ENCODE measurements around the gene APBA1. TPM values are rescaled to one million over a fixed set of nuclear protein-coding genes. Genes with fewer than 3 reads are reported as not detected.

The APBA1 gene
- total and polyA plus RNA-seq, 2 of the 4 experiments (the other 2 are of a cell fraction) = 3.8 to 5.1 TPM

GRCh38 chr9:69599232-69599971 lies 72.8 kb downstream of the APBA1 start:
- WGBS, 2 experiments (ENCODE audit: extremely low coverage in 2 of 2, insufficient read length in 1 of 2) = 76% methylated on average over 7 of the region's 8 CpGs; no CpG with 5 or more reads in 1 of the 2 experiments
- TF ChIP-seq NFE2L2 (IDR thresholded peaks at IDR 0.05; ENCODE audit: low read depth, low read length) (no peak), SMC3 (IDR thresholded peaks at IDR 0.05; ENCODE audit: low read depth, low read length) (no peak), POLR2A (IDR thresholded peaks at IDR 0.05; ENCODE audit: low read depth, low read length) (no peak), USF2 (IDR thresholded peaks at IDR 0.05; ENCODE audit: low read depth, low read length) (no peak), RFX5 (IDR thresholded peaks at IDR 0.05; ENCODE audit: low read depth, low read length) (no peak), FOS (IDR thresholded peaks at IDR 0.05; ENCODE audit: low read depth, low read length) (no peak), MAZ (IDR thresholded peaks at IDR 0.05; ENCODE audit: borderline replicate concordance, low read depth, low read length) (no peak), RCOR1 (IDR thresholded peaks at IDR 0.05; ENCODE audit: insufficient replicate concordance, low read length) (no peak), CHD1 (IDR thresholded peaks at IDR 0.05; ENCODE audit: low read depth, low read length) (no peak), RAD21 (IDR thresholded peaks at IDR 0.05; ENCODE audit: low read length) (no peak), MAFK (IDR thresholded peaks at IDR 0.05; ENCODE audit: low read depth, low read length) (no peak), CEBPB (IDR thresholded peaks at IDR 0.05; ENCODE audit: low read depth, low read length) (no peak), BHLHE40 (IDR thresholded peaks at IDR 0.05; ENCODE audit: low read depth, low read length) (no peak)
- TF ChIP-seq, protein P1, sequence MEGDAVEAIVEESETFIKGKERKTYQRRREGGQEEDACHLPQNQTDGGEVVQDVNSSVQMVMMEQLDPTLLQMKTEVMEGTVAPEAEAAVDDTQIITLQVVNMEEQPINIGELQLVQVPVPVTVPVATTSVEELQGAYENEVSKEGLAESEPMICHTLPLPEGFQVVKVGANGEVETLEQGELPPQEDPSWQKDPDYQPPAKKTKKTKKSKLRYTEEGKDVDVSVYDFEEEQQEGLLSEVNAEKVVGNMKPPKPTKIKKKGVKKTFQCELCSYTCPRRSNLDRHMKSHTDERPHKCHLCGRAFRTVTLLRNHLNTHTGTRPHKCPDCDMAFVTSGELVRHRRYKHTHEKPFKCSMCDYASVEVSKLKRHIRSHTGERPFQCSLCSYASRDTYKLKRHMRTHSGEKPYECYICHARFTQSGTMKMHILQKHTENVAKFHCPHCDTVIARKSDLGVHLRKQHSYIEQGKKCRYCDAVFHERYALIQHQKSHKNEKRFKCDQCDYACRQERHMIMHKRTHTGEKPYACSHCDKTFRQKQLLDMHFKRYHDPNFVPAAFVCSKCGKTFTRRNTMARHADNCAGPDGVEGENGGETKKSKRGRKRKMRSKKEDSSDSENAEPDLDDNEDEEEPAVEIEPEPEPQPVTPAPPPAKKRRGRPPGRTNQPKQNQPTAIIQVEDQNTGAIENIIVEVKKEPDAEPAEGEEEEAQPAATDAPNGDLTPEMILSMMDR (conservative IDR thresholded peaks at IDR 0.05; ENCODE audit: low read depth, low read length) = no peak
- TF ChIP-seq, protein P2, sequence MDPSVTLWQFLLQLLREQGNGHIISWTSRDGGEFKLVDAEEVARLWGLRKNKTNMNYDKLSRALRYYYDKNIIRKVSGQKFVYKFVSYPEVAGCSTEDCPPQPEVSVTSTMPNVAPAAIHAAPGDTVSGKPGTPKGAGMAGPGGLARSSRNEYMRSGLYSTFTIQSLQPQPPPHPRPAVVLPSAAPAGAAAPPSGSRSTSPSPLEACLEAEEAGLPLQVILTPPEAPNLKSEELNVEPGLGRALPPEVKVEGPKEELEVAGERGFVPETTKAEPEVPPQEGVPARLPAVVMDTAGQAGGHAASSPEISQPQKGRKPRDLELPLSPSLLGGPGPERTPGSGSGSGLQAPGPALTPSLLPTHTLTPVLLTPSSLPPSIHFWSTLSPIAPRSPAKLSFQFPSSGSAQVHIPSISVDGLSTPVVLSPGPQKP (IDR thresholded peaks at IDR 0.05; ENCODE audit: borderline replicate concordance, low read depth, low read length) = no peak

More at GRCh38 chr9:69599232-69599971, 72.8 kb downstream of the APBA1 start:
- DNase-seq (no peak), ATAC-seq (ENCODE audit: low read depth) (no peak)
- Histone ChIP-seq H2BK20ac (ENCODE audit: low read depth, low read length) (no peak overlapping the region), H4K91ac (ENCODE audit: insufficient read depth, low read depth, low read length) (no peak overlapping the region), H3K27ac (ENCODE audit: insufficient read depth, low read length) (no peak overlapping the region), H2BK5ac (ENCODE audit: low read depth, low read length, poor library complexity, severe bottlenecking) (no peak overlapping the region), H2AK9ac (replicated peaks; ENCODE audit: low read depth, low read length, poor library complexity) (no peak overlapping the region), H2AFZ (replicated peaks; ENCODE audit: low read length, poor library complexity) (no peak overlapping the region), H3K56ac (ENCODE audit: extremely low read depth, insufficient read depth, low read length) (peak overlapping the region; percentile 6; the same call in 1 of the 2 replicates), H3K4me1 (ENCODE audit: control insufficient read depth, insufficient read depth, low read length) (no peaks in the 10 kb centered on the region), H3K27me3 (ENCODE audit: control insufficient read depth, insufficient read depth, low read length) (no peaks in the 10 kb centered on the region), H3K79me1 (ENCODE audit: low read depth in 1 of 2, low read length in 2 of 2) (peaks cover 1 to 4% of the 10 kb centered on the region in 2 experiments; a peak in 2 of 4 replicates), H4K8ac (ENCODE audit: low read depth in 2 of 2, low read length in 2 of 2) (no peak overlapping the region), H2BK15ac (ENCODE audit: low read depth, low read length) (no peak overlapping the region), H4K5ac (ENCODE audit: low read depth, low read length) (no peak overlapping the region), H3K14ac (replicated peaks; ENCODE audit: low read depth, low read length) (no peak overlapping the region), H2BK120ac (ENCODE audit: low read depth, low read length) (no peak overlapping the region), H3K4ac (ENCODE audit: low read depth, low read length) (no peak overlapping the region), H2AK5ac (ENCODE audit: low read depth, low read length) (no peak overlapping the region), H3K18ac (ENCODE audit: low read depth, low read length) (no peak overlapping the region), H3K9me3 (ENCODE audit: control insufficient read depth, insufficient read depth, low read length) (no peaks in the 10 kb centered on the region), H4K20me1 (ENCODE audit: insufficient read depth, low read length) (no peaks in the 10 kb centered on the region), H3K9me1 (ENCODE audit: insufficient read depth, low read length) (peaks cover 8% of the 10 kb centered on the region), H3K4me2 (ENCODE audit: low read depth, low read length) (no peak overlapping the region), H3K4me3 (ENCODE audit: insufficient read depth, low read depth, low read length) (no peak overlapping the region), H3K23ac (ENCODE audit: low read depth, low read length) (no peak overlapping the region), H3K36me3 (ENCODE audit: control insufficient read depth, insufficient read depth, low read length) (no peaks in the 10 kb centered on the region), H3K9ac (ENCODE audit: low read depth, low read length) (no peak overlapping the region)
- dilution Hi-C loops (cut with HindIII; ENCODE audit: low sequenced_read_pairs, unreplicated experiment) = no loop called here
- ChIA-PET CTCF (interaction anchor here (0.5 kb wide), 1 partner anchor 222 kb away, joined by 5 read pairs; no protein-coding TSS in a partner anchor), POLR2A (ENCODE audit: unreplicated experiment) (interaction anchor here (0.7 kb wide), 1 partner anchor 74 kb away, joined by 4 read pairs; no protein-coding TSS in a partner anchor)
- BruUV-seq (replicated peaks) = no TSS peak
- in situ Hi-C loops (cut with MboI; ENCODE audit: low sequenced_read_pairs) = no loop called here
- intact Hi-C loops (cut with micrococcal nuclease) = no loop called here

Data from IMR-90 (cell line).